COLO829 (cell line): Measurements from ENCODE around the gene SCNN1G.

Experiments used
- DNase-seq: peaks from one replicate; pipeline ENCODE4 v3.0.0; 2012; ENCODE audit warnings: low spot score

The SCNN1G gene

DNA sequence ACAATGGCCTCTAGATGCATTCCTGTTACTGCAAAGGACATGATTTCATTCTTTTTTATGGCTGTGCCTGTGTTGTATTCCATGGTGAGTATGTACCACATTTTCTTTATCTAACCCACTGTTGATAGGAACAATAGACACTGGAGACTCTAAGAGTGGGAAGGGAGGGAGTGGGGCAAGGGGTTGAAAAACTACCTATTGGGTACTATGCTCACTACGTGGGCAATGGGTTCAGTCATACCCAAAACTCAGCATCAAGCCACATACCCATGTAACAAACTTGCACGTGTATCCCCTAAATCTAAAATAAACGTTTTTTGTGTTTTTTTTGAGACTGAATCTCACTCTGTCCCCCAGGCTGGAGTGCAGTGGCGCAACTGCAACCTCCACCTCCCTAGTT is 72.5 kb downstream of the SCNN1G start:
- DNase-seq, result no peak

DNA sequence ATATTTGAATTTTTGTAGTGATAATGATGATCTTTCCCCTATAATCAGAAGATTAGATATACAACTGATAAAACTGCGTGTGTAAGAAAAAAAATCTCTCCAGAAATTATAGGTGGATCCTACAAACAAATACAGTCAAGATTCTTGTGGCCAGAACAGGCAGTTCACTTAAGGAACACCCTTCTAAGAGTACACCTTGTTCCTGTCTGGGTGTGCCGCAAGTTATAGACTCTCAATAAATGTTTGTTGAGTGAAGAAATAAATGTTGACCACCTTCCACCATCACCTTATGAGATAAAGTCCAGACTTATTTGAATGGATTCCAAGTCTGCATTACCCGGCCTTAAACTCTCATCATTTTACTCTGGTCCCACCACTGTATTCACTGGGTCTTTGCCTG is 73.9 kb downstream of the SCNN1G start:
- DNase-seq, result no peak

DNA sequence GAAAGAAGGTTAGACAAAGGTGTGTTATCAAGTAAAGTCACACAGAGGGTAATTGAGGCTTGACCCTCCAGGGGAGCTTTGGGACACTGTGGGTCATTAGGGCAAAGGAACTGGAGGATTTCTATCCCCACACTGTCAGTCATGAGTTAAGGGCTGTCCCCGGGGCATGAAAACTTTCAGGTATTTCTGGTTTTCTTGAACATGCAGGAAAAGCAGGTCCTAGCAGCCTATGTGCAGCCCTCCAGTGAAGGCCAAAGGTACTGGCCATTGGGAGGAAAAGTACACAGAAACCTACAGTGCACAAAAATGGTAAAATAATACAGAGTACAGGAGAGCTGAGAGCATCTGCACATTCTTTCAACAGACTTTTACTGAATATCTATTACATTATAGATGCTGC is 75.1 kb downstream of the SCNN1G start:
- DNase-seq, result no peak

DNA sequence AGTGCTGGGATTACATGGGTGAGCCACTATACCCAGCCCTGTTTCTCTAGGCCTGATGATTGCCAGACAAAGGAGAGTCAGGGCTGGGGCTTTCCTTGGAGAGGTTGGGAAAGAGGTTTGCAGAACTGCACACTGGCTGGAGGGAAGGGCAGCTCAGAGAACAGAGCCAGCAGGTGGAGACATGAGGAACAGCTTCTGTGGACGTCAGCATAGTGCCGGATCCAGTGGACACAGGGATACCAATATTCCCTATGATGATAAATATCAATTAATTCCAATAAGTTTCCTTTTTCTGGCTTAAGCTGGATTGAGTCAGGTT is 76.3 kb downstream of the SCNN1G start:
- DNase-seq, result no peak
